HG03135 (cell line): Measurements from ENCODE around the gene C21orf58.

Experiments used
- ATAC-seq: cut with Tn5 transposase; IDR thresholded peaks from one replicate; pipeline ENCODE4 v1.9.1; 2021; ENCODE audit warnings: mild to moderate bottlenecking, moderate library complexity; ENCODE audit not compliant: unreplicated experiment

The C21orf58 gene

DNA sequence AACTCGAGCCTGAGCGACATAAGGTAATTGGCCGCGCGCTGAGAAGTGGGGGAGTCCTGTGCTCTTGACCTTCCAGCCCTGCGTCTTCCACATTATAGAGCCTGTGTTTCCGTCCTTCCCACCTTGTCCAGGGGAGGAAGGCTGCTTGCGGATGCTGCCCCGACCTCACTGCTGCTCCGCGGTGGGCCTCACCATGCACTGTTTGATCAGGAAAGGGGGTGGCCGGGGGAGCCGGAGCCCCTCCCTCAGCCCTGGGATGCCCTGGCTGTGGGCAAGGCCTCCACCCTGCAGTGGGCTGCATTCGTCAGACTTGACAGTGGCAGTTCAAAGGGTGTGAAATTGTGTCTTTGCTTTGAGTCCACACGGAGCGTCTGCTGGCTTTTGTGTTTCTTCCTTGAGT is 30.4 kb upstream of the C21orf58 start:
- no peak for ATAC-seq

DNA sequence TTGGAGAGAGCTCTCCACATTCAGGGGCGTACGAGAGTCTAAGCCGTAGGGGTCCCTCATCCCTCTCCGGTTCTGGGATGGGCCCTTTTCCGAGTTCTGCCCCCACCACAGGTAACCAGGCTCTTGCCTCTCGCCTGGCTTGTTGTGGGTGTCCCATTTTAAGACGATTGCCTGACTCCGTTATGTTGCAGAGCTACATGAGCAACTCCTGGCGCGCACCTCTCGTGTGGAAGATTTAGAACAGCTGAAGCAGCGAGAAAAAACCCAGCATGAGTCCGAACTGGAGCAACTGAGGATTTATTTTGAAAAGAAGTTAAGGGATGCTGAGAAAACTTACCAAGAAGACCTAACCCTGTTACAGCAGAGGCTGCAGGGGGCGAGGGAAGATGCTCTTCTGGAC is 29.2 kb upstream of the C21orf58 start:
- no peak for ATAC-seq

- no peak for ATAC-seq
These were observed 28.5 kb upstream of the C21orf58 start for GRCh38 chr21:46352164-46352515.

DNA sequence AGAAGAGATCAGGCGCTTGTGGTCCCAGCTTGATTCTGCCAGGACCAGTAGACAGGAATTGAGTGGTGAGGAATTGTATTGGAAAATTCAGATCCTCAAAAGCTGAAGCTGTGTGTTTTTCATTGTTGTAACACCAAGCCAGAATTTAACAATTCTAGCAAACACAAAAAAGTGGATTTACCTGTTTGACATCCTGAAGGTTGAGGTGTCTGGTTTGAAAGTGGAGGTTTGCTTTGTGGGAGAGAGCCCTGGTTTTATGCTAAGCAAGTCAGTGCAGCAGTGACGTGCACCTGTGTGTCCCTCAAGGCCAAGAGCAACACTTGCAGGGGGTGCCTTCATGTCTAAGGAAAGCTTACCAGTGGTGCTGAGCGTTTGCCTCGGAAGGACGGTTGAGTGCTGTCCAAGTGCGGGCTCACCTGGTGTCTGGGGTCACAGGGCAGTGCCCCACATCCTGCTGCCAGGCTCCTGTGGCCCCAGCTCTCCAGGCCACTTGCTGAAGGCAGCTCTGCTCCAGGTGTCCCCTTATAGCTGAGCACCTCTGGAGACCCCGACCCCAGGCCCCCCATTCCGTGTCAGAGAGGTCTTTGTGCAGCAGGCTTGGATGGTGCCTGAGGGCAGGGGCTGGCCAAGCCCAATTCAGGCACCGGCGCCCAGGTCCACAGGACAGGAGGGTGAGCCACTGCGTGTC is 27.9 kb upstream of the C21orf58 start:
- no peak for ATAC-seq

- ATAC-seq: no peak
These were observed 27.3 kb upstream of the C21orf58 start for GRCh38 chr21:46350981-46351380.

DNA sequence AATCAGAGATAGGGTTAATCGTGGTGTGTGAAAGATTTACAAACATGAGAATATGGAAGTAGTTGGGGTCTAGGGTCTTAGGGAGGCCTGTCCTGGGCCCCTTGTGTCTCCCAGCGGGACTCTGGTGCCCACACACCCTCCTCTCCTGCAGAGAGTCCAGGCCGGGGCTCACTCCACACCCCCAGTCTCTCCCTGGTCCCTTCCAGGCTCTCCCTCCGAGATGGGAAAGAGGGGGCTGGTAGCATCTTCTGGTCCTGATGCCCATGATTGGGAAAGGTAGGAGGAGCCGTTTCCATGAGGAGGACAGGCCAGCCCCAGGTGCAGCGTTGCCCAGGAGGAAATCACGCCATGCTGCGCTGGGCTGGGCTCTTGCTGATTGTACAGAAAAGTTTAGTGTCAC is 26.9 kb upstream of the C21orf58 start:
- no peak for ATAC-seq

DNA sequence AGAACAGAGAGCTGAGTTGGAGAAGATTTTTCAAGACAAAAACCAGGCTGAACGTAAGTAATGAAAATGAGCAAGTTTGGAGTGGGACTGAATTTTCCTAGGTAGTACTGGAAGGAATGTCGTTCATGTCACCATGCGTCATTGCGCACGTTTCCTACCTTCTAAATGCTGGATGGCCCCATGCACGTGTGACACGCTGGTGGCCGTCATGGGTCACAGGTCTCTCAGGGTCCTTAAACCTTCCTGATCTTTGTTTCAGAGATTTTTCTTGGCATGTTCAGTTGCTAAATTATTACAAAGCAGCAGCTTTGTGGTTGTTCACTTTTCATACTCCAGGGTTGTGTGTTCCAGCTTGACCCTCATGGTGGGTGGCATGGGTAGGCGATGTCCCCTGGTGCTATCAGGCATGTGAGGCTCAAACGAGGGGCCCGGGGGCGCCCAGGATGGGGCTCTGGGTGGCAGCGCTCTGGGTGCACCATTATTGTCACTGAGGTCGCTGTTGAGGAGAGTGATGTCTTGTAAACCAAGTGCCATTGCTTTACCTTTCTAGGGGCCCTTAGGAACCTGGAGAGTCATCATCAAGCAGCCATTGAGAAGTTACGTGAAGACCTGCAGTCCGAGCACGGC is 25.6 kb upstream of the C21orf58 start:
- ATAC-seq: no peak

DNA sequence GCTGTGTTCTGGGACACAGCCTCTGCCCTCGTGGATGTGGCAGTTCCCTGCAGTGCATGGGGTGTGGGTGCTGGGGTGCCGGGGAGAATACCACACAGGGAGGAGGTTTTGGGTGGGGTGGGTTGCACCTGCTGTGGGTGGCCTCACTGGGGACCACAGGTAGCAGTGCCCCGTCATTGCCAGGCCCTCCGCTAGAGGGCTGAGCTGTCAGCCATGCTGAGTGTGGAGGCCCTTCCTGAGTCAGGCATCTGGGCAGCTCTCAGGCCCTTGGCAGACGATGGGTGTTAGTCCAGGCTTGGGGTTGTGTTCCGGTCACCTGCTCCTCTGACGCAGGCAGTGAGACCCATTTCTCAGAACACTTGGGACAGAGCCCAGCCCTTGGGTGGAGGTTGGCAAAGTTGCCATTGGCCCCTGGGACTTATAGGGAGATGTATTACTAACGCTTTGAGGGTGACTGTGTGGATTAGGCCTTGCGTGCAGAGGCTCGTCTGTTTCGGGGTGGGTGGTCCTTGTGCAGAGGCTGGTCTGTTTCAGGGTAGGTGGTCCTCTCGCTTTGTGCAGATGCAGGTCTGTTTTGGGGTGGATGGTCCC is 24.2 kb upstream of the C21orf58 start:
- ATAC-seq: no peak

GRCh38 chr21:46347203-46347550 is 23.5 kb upstream of the C21orf58 start:
- no peak for ATAC-seq

- ATAC-seq: no peak
These were observed 22.9 kb upstream of the C21orf58 start for GRCh38 chr21:46346296-46347202.

DNA sequence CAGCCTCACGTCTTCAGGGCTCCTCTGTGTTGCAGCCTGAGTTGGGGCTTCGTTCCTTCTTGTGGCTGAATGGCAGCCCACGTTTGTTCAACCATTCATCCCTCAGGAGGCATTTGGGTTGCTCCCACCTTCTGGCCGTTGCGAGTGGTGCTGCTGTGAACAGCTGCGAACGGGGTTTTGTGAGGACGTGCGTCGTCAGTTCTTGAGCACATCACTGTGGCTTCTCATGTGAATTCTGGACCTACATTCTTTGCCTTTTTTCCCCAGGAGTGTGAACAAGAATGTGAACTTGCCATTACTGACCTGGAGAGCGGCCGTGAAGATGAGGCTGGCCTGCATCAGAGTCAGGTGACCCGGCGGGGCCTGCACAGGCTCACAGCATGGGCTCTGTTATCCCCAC is 22.2 kb upstream of the C21orf58 start:
- ATAC-seq: no peak

DNA sequence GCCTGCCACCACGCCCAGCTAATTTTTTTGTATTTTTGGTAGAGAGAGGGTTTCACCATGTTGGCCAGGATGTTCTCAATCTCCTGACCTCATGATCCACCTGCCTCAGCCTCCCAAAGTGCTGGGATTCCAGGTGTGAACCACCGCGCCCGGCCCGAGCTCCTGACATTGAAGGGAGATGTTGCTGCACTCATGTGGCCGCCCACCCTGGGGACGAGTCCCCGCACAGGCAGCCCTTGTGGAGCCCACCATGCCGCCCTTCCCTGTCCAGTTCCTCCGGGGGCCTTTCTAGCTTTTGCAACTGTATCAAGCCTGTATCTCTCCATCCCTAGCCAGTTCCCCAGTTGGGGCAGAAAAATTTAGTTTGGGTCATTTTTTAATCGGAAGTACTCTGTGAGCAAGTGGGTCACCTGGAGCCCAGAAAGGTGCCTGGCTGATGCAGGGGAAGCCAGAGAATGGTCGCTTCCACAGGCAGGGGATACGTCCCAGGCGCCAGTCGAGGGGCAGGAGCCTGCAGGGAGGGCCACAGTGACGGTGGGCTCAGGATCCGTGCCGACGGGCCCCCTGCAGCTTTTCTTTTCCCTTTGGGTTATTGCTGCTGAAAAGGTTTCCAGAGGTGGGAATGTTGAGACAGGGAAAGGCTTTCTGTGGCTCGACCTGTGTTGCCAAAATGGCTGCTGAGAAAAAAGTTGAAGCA is 20.7 kb upstream of the C21orf58 start:
- ATAC-seq: no peak

DNA sequence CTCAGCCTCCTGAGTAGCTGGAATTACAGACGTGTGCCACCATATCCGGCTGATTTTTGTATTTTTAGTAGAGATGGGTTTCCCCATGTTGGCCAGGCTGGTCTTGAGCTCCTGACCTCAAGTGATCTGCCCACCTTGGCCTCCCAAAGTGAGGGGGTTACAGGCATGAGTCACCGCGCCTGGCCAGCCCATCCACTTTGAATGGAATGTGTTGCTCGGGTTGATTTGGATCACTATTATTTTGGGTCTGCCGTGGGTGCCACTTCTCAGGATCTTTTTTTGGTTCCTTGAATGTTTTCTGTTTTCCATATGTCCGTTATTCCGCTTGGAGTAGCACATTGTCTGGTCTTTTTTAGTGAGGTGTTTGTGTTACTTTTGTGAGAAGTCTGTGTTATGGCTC is 17.3 kb upstream of the C21orf58 start:
- no peak for ATAC-seq

- ATAC-seq: no peak
These were observed 12.9 kb upstream of the C21orf58 start for GRCh38 chr21:46336603-46337002.

DNA sequence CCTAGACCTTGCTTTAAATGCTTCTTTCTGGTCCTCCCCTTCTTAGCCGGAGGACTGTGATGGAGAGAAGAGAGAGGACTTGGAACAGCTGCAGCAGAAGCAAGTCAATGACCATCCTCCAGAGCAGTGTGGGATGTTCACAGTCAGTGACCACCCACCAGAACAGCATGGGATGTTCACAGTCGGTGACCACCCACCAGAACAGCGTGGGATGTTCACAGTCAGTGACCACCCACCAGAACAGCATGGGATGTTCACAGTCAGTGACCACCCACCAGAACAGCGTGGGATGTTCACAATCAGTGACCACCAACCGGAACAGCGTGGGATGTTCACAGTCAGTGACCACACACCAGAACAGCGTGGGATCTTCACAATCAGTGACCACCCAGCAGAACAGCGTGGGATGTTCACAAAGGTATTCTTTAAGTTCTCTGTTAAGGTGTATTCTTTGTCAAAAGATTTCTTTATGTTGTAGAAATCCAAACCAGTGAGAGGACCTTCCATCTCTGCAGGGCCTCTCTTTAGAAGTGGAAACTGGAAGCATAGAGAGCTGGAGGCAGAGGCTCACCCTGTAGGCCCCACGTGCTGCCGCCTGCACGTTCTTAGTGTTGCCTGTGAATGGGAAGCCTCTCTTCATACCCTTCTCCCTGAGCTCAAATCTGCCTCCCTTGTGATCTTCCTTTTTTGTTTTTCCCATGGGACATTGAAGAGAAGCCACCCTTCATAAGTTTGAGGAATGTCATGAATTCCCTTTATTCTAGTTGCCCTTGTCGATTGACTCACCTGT is 10.9 kb upstream of the C21orf58 start:
- no peak for ATAC-seq

- no peak for ATAC-seq
These were observed 6.1 kb upstream of the C21orf58 start for GRCh38 chr21:46329796-46330195.

DNA sequence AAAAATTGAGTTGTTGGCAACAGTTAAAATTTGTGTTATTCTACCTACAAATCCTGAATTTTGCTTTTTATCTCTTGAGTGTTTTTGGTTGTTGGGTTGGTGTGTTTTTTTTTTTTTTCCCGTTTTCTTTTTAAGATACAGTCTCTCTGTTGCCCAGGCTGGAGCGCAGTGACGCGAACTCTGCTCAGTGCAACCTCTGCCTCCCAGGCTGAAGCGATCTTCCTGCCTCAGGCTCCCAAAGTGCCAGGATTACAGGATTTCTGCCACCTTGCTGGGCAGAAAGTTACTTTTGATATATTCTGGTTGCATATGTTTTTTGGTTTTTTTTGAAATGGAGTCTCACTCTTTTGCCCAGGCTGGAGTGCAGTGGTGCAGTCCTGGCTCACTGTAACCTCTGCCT is 4.5 kb upstream of the C21orf58 start:
- no peak for ATAC-seq

DNA sequence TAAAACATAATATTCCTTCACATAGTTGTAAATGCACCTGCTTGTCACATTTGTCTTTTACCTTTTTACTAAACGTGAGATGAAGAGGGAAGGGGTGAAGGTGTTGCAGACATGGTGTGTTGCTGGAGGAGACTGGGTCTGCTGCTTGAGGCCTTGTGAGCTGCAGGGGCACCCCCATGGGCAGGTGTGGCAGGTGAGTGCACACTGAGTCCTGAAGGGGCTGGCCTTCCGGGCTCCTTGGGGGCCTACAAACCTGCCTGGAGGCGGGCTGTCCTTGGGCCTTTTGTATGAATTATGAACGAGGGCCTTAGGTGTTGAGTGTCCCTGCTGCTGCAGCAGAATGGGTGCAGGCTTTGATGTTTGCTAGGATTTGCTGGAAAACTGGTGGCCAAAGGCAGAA is 4.0 kb upstream of the C21orf58 start:
- ATAC-seq: no peak

GRCh38 chr21:46326110-46326703 is 2.5 kb upstream of the C21orf58 start:
- no peak for ATAC-seq
